HEK293 (cell line): ENCODE results near the gene RHOD.

Experiments
- TSHZ1 ChIP-seq: fragments of 450-650 bp; formaldehyde crosslinking; IDR thresholded peaks from 2 replicates; pipeline ENCODE4 v1.5.1; 2016; ENCODE audit warnings: missing biosample characterization, missing genetic modification characterization, borderline replicate concordance
- TF ChIP-seq, protein P1 (sequence below): fragments of 450-650 bp; formaldehyde crosslinking; IDR thresholded peaks from 2 replicates; pipeline ENCODE4 v1.5.1; 2016; ENCODE audit warnings: missing biosample characterization, missing genetic modification characterization

- TF ChIP-seq TSHZ1 (tag by site-specific recombination), result no peak
- TF ChIP-seq, protein P1, sequence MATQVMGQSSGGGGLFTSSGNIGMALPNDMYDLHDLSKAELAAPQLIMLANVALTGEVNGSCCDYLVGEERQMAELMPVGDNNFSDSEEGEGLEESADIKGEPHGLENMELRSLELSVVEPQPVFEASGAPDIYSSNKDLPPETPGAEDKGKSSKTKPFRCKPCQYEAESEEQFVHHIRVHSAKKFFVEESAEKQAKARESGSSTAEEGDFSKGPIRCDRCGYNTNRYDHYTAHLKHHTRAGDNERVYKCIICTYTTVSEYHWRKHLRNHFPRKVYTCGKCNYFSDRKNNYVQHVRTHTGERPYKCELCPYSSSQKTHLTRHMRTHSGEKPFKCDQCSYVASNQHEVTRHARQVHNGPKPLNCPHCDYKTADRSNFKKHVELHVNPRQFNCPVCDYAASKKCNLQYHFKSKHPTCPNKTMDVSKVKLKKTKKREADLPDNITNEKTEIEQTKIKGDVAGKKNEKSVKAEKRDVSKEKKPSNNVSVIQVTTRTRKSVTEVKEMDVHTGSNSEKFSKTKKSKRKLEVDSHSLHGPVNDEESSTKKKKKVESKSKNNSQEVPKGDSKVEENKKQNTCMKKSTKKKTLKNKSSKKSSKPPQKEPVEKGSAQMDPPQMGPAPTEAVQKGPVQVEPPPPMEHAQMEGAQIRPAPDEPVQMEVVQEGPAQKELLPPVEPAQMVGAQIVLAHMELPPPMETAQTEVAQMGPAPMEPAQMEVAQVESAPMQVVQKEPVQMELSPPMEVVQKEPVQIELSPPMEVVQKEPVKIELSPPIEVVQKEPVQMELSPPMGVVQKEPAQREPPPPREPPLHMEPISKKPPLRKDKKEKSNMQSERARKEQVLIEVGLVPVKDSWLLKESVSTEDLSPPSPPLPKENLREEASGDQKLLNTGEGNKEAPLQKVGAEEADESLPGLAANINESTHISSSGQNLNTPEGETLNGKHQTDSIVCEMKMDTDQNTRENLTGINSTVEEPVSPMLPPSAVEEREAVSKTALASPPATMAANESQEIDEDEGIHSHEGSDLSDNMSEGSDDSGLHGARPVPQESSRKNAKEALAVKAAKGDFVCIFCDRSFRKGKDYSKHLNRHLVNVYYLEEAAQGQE (tag by site-specific recombination), result no peak
These were observed 35.7 kb upstream of the RHOD start for GRCh38 chr11:67020949-67021348.
